Activated CD4-positive, alpha-beta memory T cell treated with anti-CD3 and anti-CD28 coated beads for 36 hours (primary cell): ENCODE results near the gene ADA. TPM values are rescaled to one million over a fixed set of nuclear protein-coding genes. Genes with fewer than 3 reads are reported as not detected.
A peak's percentile ranks its signal among the peaks of the same experiment; 100 is the strongest.

Experiments used
- CTCF ChIA-PET: fragments of 350-600 bp; sonication (Branson Sonifier 250); formaldehyde crosslinking; loops from one replicate; lab custom pipeline; 2021; ENCODE audit warnings: antibody characterized with exemption, inconsistent platforms; lab: Charles Lee
- POLR2A ChIA-PET: fragments of 350-600 bp; sonication (Branson Sonifier 250); formaldehyde crosslinking; loops from one replicate; lab custom pipeline; 2021; ENCODE audit warnings: antibody characterized with exemption; lab: Charles Lee
- DNase-seq: peaks from one replicate; pipeline ENCODE4 v3.0.0-alpha.2; 2020
- H3K27ac Mint-ChIP-seq: one replicate; pipeline ENCODE4 v1.8.0; 2021; ENCODE audit warnings: mixed read lengths
- H3K27me3 Mint-ChIP-seq: one replicate; pipeline ENCODE4 v1.8.0; 2021; ENCODE audit warnings: mixed read lengths
- H3K36me3 Mint-ChIP-seq: one replicate; pipeline ENCODE4 v1.8.0; 2021; ENCODE audit warnings: mixed read lengths
- H3K4me1 Mint-ChIP-seq: one replicate; pipeline ENCODE4 v1.8.0; 2021; ENCODE audit warnings: low read depth, mixed read lengths
- H3K4me3 Mint-ChIP-seq: one replicate; pipeline ENCODE4 v1.8.0; 2021; ENCODE audit warnings: mild to moderate bottlenecking, mixed read lengths
- H3K9me3 Mint-ChIP-seq: one replicate; pipeline ENCODE4 v1.8.0; 2021; ENCODE audit warnings: mixed read lengths
- intact Hi-C: fragments of 100-400 bp; cut with micrococcal nuclease; formaldehyde crosslinking; loops from one replicate; pipeline ENCODE4 v1.15.1; 2023
- total RNA-seq, 2 experiments: library from RNA; stranded (reverse); gene quantifications; one replicate each; pipeline ENCODE4 v1.2.3, GENCODE V29; 2021

Gene ADA
- total RNA-seq, 2 experiments from 2014 or later, result 35.7 to 38.0 TPM

GRCh38 chr20:44629017-44629385 lies 22.5 kb downstream of the ADA start:
- Mint-ChIP-seq H3K9me3 (no peaks in the 10 kb centered on the region), H3K27me3 (no peaks in the 10 kb centered on the region), H3K4me3 (no peak overlapping the region), H3K36me3 (peaks cover 15% of the 10 kb centered on the region), H3K4me1 (no peaks in the 10 kb centered on the region), H3K27ac (no peak overlapping the region)
- ChIA-PET POLR2A (no interaction called here), CTCF (no interaction called here)
- intact Hi-C loops, result no loop called here
- no peak for DNase-seq

- intact Hi-C loops, result no loop called here
- H3K27me3 Mint-ChIP-seq, result no peaks in the 10 kb centered on the region
- ChIA-PET POLR2A (no interaction called here), CTCF (interaction anchor here (1.1 kb wide), 1 partner anchor 23 kb away, joined by 3 read pairs; the partner anchor contains the start of gene ADA)
- no peaks in the 10 kb centered on the region for H3K9me3 Mint-ChIP-seq
- DNase-seq, result no peak
- no peaks in the 10 kb centered on the region for H3K4me1 Mint-ChIP-seq
- no peak overlapping the region for H3K27ac Mint-ChIP-seq
- H3K36me3 Mint-ChIP-seq, result peaks cover 30% of the 10 kb centered on the region
- no peak overlapping the region for H3K4me3 Mint-ChIP-seq
Observed at GRCh38 chr20:44627364-44628010, 24.0 kb downstream of the ADA start.

GRCh38 chr20:44626278-44626677 lies 25.2 kb downstream of the ADA start:
- DNase-seq, result no peak
- ChIA-PET CTCF (interaction anchor here (1.1 kb wide), 1 partner anchor 25 kb away, joined by 3 read pairs; the partner anchor contains the start of gene ADA), POLR2A (no interaction called here)
- no peaks in the 10 kb centered on the region for H3K9me3 Mint-ChIP-seq
- no peaks in the 10 kb centered on the region for H3K4me1 Mint-ChIP-seq
- intact Hi-C loops, result no loop called here
- H3K27me3 Mint-ChIP-seq, result no peaks in the 10 kb centered on the region
- no peak overlapping the region for H3K4me3 Mint-ChIP-seq
- H3K36me3 Mint-ChIP-seq, result peaks cover 42% of the 10 kb centered on the region
- no peak overlapping the region for H3K27ac Mint-ChIP-seq

GRCh38 chr20:44625361-44625760 lies 26.1 kb downstream of the ADA start:
- intact Hi-C loops, result no loop called here
- no peaks in the 10 kb centered on the region for H3K4me1 Mint-ChIP-seq
- POLR2A ChIA-PET, result no interaction called here
- no peaks in the 10 kb centered on the region for H3K9me3 Mint-ChIP-seq
- peaks cover 50% of the 10 kb centered on the region for H3K36me3 Mint-ChIP-seq
- no peak overlapping the region for H3K27ac Mint-ChIP-seq
- no peak for DNase-seq
- H3K27me3 Mint-ChIP-seq, result no peaks in the 10 kb centered on the region
- CTCF ChIA-PET, result no interaction called here
- H3K4me3 Mint-ChIP-seq, result no peak overlapping the region

- Mint-ChIP-seq H3K9me3 (no peaks in the 10 kb centered on the region), H3K4me1 (no peaks in the 10 kb centered on the region), H3K36me3 (peaks cover 56% of the 10 kb centered on the region), H3K27me3 (no peaks in the 10 kb centered on the region), H3K27ac (no peak overlapping the region), H3K4me3 (no peak overlapping the region)
- intact Hi-C loops, result no loop called here
- ChIA-PET POLR2A (no interaction called here), CTCF (no interaction called here)
- DNase-seq, result no peak
Observed at GRCh38 chr20:44624743-44625271, 26.7 kb downstream of the ADA start.

- peaks cover 62% of the 10 kb centered on the region for H3K36me3 Mint-ChIP-seq
- H3K9me3 Mint-ChIP-seq, result no peaks in the 10 kb centered on the region
- H3K27me3 Mint-ChIP-seq, result no peaks in the 10 kb centered on the region
- no peak for DNase-seq
- intact Hi-C loops, result no loop called here
- H3K4me3 Mint-ChIP-seq, result no peak overlapping the region
- CTCF ChIA-PET, result interaction anchor here (1.3 kb wide), 1 partner anchor 59 kb away, joined by 3 read pairs; no protein-coding TSS in a partner anchor
- POLR2A ChIA-PET, result no interaction called here
- H3K27ac Mint-ChIP-seq, result no peak overlapping the region
- peaks cover 4% of the 10 kb centered on the region for H3K4me1 Mint-ChIP-seq
Observed at GRCh38 chr20:44624152-44624551, 27.3 kb downstream of the ADA start.

GRCh38 chr20:44622501-44623270 lies 28.8 kb downstream of the ADA start:
- ChIA-PET CTCF (interaction anchor here (1.1 to 1.3 kb wide), 2 partner anchors 60 to 147 kb away, joined by 3 read pairs; partner anchors contain the start of gene TTPAL), POLR2A (no interaction called here)
- peaks cover 59% of the 10 kb centered on the region for H3K36me3 Mint-ChIP-seq
- H3K27me3 Mint-ChIP-seq, result no peaks in the 10 kb centered on the region
- no peak overlapping the region for H3K27ac Mint-ChIP-seq
- DNase-seq, result no peak
- intact Hi-C loops, result no loop called here
- H3K4me1 Mint-ChIP-seq, result peaks cover 17% of the 10 kb centered on the region
- no peak overlapping the region for H3K4me3 Mint-ChIP-seq
- no peaks in the 10 kb centered on the region for H3K9me3 Mint-ChIP-seq

- no peak overlapping the region for H3K4me3 Mint-ChIP-seq
- no peak overlapping the region for H3K27ac Mint-ChIP-seq
- ChIA-PET POLR2A (interaction anchor here (0.9 kb wide), 1 partner anchor 11 kb away, joined by 3 read pairs; no protein-coding TSS in a partner anchor), CTCF (interaction anchor here (1.1 kb wide), 1 partner anchor 146 kb away, joined by 3 read pairs; the partner anchor contains the start of gene TTPAL)
- H3K27me3 Mint-ChIP-seq, result no peaks in the 10 kb centered on the region
- no peak for DNase-seq
- no peaks in the 10 kb centered on the region for H3K9me3 Mint-ChIP-seq
- H3K36me3 Mint-ChIP-seq, result peaks cover 58% of the 10 kb centered on the region
- peaks cover 17% of the 10 kb centered on the region for H3K4me1 Mint-ChIP-seq
- intact Hi-C loops, result no loop called here
Observed at GRCh38 chr20:44621939-44622338, 29.6 kb downstream of the ADA start.

GRCh38 chr20:44621325-44621724 lies 30.2 kb downstream of the ADA start:
- no peaks in the 10 kb centered on the region for H3K9me3 Mint-ChIP-seq
- H3K36me3 Mint-ChIP-seq, result peaks cover 58% of the 10 kb centered on the region
- no peak for DNase-seq
- no peak overlapping the region for H3K27ac Mint-ChIP-seq
- no peaks in the 10 kb centered on the region for H3K27me3 Mint-ChIP-seq
- POLR2A ChIA-PET, result interaction anchor here (0.9 kb wide), 1 partner anchor 10 kb away, joined by 3 read pairs; no protein-coding TSS in a partner anchor
- no peak overlapping the region for H3K4me3 Mint-ChIP-seq
- CTCF ChIA-PET, result interaction anchor here (1.1 kb wide), 1 partner anchor 145 kb away, joined by 3 read pairs; the partner anchor contains the start of gene TTPAL
- intact Hi-C loops, result no loop called here
- peaks cover 18% of the 10 kb centered on the region for H3K4me1 Mint-ChIP-seq

GRCh38 chr20:44620030-44620429 lies 31.5 kb downstream of the ADA start:
- no peak for DNase-seq
- ChIA-PET POLR2A (no interaction called here), CTCF (interaction anchor here (0.6 to 1.4 kb wide), 3 partner anchors 10 to 403 kb away, joined by 3 read pairs; no protein-coding TSS in a partner anchor)
- H3K4me3 Mint-ChIP-seq, result no peak overlapping the region
- intact Hi-C loops, result no loop called here
- H3K27me3 Mint-ChIP-seq, result no peaks in the 10 kb centered on the region
- peaks cover 57% of the 10 kb centered on the region for H3K36me3 Mint-ChIP-seq
- peaks cover 31% of the 10 kb centered on the region for H3K4me1 Mint-ChIP-seq
- no peak overlapping the region for H3K27ac Mint-ChIP-seq
- H3K9me3 Mint-ChIP-seq, result no peaks in the 10 kb centered on the region

GRCh38 chr20:44619294-44619693 lies 32.2 kb downstream of the ADA start:
- no peaks in the 10 kb centered on the region for H3K27me3 Mint-ChIP-seq
- H3K9me3 Mint-ChIP-seq, result no peaks in the 10 kb centered on the region
- ChIA-PET POLR2A (no interaction called here), CTCF (interaction anchor here (1.0 to 2.0 kb wide), 3 partner anchors 9 to 32 kb away, joined by 3 to 7 read pairs (median 3); no protein-coding TSS in a partner anchor)
- intact Hi-C loops, result no loop called here
- DNase-seq, result no peak
- H3K4me1 Mint-ChIP-seq, result peaks cover 35% of the 10 kb centered on the region
- H3K27ac Mint-ChIP-seq, result no peak overlapping the region
- peaks cover 52% of the 10 kb centered on the region for H3K36me3 Mint-ChIP-seq
- H3K4me3 Mint-ChIP-seq, result no peak overlapping the region

- POLR2A ChIA-PET, result interaction anchor here (0.6 to 1.2 kb wide), 2 partner anchors 121 to 143 kb away, joined by 3 read pairs; partner anchors contain the start of gene TTPAL
- H3K27me3 Mint-ChIP-seq, result no peaks in the 10 kb centered on the region
- intact Hi-C loops, result no loop called here
- DNase-seq, result peak; percentile 58
- no peak overlapping the region for H3K27ac Mint-ChIP-seq
- CTCF ChIA-PET, result interaction anchor here (0.7 to 2.0 kb wide), 5 partner anchors 15 to 890 kb away, joined by 3 to 7 read pairs (median 3); no protein-coding TSS in a partner anchor
- H3K4me1 Mint-ChIP-seq, result peaks cover 35% of the 10 kb centered on the region
- no peaks in the 10 kb centered on the region for H3K9me3 Mint-ChIP-seq
- peaks cover 43% of the 10 kb centered on the region for H3K36me3 Mint-ChIP-seq
- H3K4me3 Mint-ChIP-seq, result no peak overlapping the region
Observed at GRCh38 chr20:44618318-44618731, 33.2 kb downstream of the ADA start.
